ENCODE data around the gene RAB22A.
A peak's percentile ranks its signal among the peaks of the same experiment; 100 is the strongest.

Gene RAB22A

DNA sequence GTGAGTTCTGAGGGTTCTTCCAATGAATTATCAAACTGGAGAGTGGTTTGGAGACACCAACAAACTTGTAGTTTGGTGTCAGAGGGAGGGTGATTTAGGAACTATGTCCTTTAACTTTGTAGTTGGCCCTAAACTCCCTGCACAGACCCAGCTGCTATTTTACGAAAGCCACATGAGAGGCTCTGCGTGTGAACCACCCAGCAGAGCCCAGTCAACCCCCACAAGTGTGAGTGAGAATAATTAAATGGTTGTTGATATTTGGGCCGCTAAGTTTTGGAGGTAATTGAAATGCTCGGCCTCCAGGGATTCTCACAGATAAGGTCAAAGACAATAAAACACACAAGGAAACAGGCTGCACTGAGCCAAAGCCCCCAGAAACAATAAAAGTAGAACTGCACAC is 72.6 kb downstream of the RAB22A start:
- Mint-ChIP-seq H3K4me1 (no peaks in the 10 kb centered on the region), H3K9me3 (peaks cover 9% of the 10 kb centered on the region), H3K36me3 (peaks cover 6% of the 10 kb centered on the region), H3K4me3 (no peak overlapping the region), H3K27ac (no peak overlapping the region), H3K27me3 (peaks cover 54% of the 10 kb centered on the region)
- no peak for ATAC-seq

DNA sequence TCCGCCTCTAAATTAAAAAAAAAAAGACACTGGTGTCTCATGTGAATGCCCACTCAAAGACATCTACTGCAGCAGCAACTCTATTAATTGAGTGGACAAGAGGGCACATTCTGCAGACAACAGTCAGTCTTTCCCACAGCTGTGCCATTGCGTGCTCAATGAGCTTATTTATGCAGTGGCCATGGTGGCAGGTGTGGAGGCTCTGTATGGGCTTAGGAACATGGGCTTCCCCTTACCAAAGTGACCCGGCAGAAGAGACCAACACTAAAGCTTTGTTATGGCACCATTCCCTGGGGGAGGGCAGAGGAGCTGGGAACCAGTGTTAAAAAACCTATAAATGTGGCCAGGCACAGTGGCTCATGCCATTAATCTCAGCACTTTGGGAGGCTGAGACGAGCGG is 75.3 kb downstream of the RAB22A start:
- no peak for ATAC-seq
- peaks cover 9% of the 10 kb centered on the region for H3K9me3 Mint-ChIP-seq
- peaks cover 43% of the 10 kb centered on the region for H3K27me3 Mint-ChIP-seq
- H3K36me3 Mint-ChIP-seq: peaks cover 6% of the 10 kb centered on the region
- H3K4me3 Mint-ChIP-seq: no peak overlapping the region
- H3K27ac Mint-ChIP-seq: no peak overlapping the region
- H3K4me1 Mint-ChIP-seq: peaks cover 1% of the 10 kb centered on the region

GRCh38 chr20:58388028-58388601 is 78.6 kb downstream of the RAB22A start:
- peaks cover 34% of the 10 kb centered on the region for H3K4me1 Mint-ChIP-seq
- peak overlapping the region; percentile 88 for H3K27ac Mint-ChIP-seq
- peaks cover 15% of the 10 kb centered on the region for H3K27me3 Mint-ChIP-seq
- no peak for ATAC-seq
- peaks cover 25% of the 10 kb centered on the region for H3K36me3 Mint-ChIP-seq
- H3K9me3 Mint-ChIP-seq: no peaks in the 10 kb centered on the region
- H3K4me3 Mint-ChIP-seq: no peak overlapping the region

DNA sequence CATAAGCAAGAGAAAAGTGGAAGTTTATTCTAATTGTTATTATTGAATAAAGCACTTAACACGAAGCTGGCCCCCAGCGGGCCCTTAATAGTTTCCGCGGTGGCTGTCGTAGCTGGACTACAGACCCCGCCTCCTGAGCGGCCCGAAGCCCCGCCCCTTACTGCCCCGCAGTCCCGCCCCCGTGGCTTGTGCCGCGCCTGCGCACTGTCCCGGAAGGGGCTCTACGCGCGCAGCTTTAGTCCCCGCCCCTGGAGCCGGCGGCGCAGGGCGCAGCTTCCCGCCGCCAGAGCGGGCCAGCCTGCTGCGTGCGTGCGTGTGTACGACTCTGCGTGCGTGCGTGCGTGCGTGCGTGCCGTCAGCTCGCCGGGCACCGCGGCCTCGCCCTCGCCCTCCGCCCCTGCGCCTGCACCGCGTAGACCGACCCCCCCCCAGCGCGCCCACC is 79.4 kb downstream of the RAB22A start, which contains the start of gene VAPB:
VAPB (plus strand) TSS at position 348 of the 442 bp plus-strand sequence. CDS start 231 bp downstream, outside the sequence.
- H3K4me1 Mint-ChIP-seq: peaks cover 42% of the 10 kb centered on the region
- peak; percentile 99 for ATAC-seq
- peaks cover 7% of the 10 kb centered on the region for H3K27me3 Mint-ChIP-seq
- H3K36me3 Mint-ChIP-seq: peaks cover 33% of the 10 kb centered on the region
- peak within 1 kb of the TSS; percentile 87 for H3K4me3 Mint-ChIP-seq
- peak within 1 kb of the TSS; percentile 88 for H3K27ac Mint-ChIP-seq
- no peaks in the 10 kb centered on the region for H3K9me3 Mint-ChIP-seq

DNA sequence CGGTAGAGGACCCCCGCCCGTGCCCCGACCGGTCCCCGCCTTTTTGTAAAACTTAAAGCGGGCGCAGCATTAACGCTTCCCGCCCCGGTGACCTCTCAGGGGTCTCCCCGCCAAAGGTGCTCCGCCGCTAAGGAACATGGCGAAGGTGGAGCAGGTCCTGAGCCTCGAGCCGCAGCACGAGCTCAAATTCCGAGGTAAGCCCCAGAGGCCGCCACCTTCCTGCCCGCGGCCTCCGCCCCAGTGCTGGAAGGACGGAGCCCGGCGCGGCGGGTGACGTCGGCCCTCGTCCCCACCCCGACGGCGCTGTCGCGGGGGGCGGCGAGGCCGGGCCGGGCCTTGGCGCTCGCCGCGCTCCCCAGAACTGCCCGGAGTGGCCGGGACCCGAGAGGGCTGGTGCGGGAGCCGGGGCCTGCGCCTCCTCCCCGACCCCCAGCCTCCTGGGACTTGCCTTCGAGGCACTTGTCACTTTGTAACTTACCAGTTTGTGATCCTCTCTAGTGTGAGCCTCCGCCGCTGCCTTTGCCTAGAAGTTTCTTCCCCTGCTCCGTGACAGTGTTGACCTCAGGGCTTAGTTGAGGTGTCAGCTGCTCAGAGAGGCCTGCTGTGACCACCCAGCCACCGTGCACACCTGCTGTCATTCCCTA is 79.9 kb downstream of the RAB22A start:
- peak overlapping the region; percentile 88 for H3K27ac Mint-ChIP-seq
- peaks cover 2% of the 10 kb centered on the region for H3K27me3 Mint-ChIP-seq
- H3K36me3 Mint-ChIP-seq: peaks cover 37% of the 10 kb centered on the region
- H3K4me1 Mint-ChIP-seq: peaks cover 47% of the 10 kb centered on the region
- H3K9me3 Mint-ChIP-seq: no peaks in the 10 kb centered on the region
- ATAC-seq: peak; percentile 60
- H3K4me3 Mint-ChIP-seq: peak overlapping the region; percentile 87

DNA sequence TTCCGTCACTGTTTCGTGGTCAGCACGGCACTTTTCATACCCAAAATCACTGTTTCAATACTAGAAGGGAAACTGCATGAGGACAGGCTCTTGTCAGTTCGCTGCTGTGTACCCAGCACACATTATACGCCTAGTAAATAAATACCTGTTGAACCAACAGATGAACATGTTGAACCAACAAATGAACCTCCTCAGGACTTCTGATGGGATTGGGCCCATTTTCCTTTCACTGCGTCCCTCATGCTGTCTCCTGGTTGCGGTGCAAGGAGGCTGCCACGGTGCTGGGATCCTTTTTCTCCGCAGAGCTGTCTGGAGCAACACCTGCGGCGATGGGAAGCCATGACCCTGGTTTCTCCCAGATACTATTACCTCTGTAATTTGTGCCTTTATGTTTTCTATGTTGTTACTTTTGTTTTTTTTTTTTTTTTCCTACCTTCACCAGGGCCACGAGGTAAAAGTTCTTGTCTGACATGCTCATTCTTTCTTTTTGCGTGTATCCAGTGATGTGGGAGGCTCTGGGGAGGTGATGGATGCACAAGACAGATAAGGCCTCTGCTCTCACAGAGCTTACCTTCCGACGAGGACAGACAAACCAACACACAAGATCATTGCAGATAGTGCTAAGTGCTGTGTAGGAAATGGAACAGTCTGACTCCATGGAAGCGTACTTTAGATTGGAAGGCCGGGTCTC is 80.6 kb downstream of the RAB22A start:
- H3K36me3 Mint-ChIP-seq: peaks cover 37% of the 10 kb centered on the region
- peak overlapping the region; percentile 88 for H3K27ac Mint-ChIP-seq
- no peaks in the 10 kb centered on the region for H3K9me3 Mint-ChIP-seq
- no peak for ATAC-seq
- H3K27me3 Mint-ChIP-seq: no peaks in the 10 kb centered on the region
- peak overlapping the region; percentile 83 for H3K4me3 Mint-ChIP-seq
- peaks cover 48% of the 10 kb centered on the region for H3K4me1 Mint-ChIP-seq

GRCh38 chr20:58390659-58391035 is 81.1 kb downstream of the RAB22A start:
- ATAC-seq: no peak
- Mint-ChIP-seq H3K4me1 (peaks cover 48% of the 10 kb centered on the region), H3K27ac (peak overlapping the region; percentile 88), H3K9me3 (no peaks in the 10 kb centered on the region), H3K36me3 (peaks cover 37% of the 10 kb centered on the region), H3K4me3 (peak overlapping the region; percentile 83), H3K27me3 (no peaks in the 10 kb centered on the region)

- Mint-ChIP-seq H3K36me3 (peaks cover 37% of the 10 kb centered on the region), H3K4me3 (no peak overlapping the region), H3K27ac (no peak overlapping the region), H3K27me3 (no peaks in the 10 kb centered on the region), H3K9me3 (no peaks in the 10 kb centered on the region), H3K4me1 (peaks cover 58% of the 10 kb centered on the region)
- ATAC-seq: no peak
Observed at GRCh38 chr20:58392286-58392685, 82.8 kb downstream of the RAB22A start.

DNA sequence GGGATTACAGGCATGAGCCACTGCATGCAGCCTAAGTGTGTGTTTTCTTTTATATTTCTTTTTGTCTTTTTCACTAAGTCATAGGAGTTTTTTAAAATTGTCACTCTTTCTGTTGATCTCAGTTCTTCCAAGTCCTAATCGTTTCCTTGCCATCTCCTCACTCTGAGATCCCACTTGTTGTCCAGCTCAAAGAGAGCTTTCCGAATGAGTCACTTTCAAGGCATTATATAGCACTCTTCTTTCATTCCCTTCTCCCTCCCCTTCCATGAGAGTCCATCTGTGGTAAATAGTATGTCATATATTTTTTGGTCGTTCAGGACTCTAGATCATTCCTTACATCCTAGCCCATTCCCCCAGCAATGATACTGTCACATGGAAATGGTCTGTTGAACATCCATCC is 83.8 kb downstream of the RAB22A start:
- H3K4me3 Mint-ChIP-seq: no peak overlapping the region
- H3K27ac Mint-ChIP-seq: no peak overlapping the region

GRCh38 chr20:58394801-58395200 is 85.3 kb downstream of the RAB22A start:
- Mint-ChIP-seq H3K4me1 (peaks cover 75% of the 10 kb centered on the region), H3K27ac (no peak overlapping the region), H3K9me3 (no peaks in the 10 kb centered on the region), H3K27me3 (no peaks in the 10 kb centered on the region), H3K36me3 (peaks cover 47% of the 10 kb centered on the region), H3K4me3 (no peak overlapping the region)
- no peak for ATAC-seq

More for the DNA sequence above, 83.8 kb downstream of the RAB22A start:
- Mint-ChIP-seq H3K36me3 (peaks cover 40% of the 10 kb centered on the region), H3K27me3 (no peaks in the 10 kb centered on the region), H3K4me1 (peaks cover 68% of the 10 kb centered on the region), H3K9me3 (no peaks in the 10 kb centered on the region)
- no peak for ATAC-seq

GRCh38 chr20:58395604-58396003 is 86.1 kb downstream of the RAB22A start:
- peaks cover 67% of the 10 kb centered on the region for H3K4me1 Mint-ChIP-seq
- no peaks in the 10 kb centered on the region for H3K27me3 Mint-ChIP-seq
- no peak overlapping the region for H3K27ac Mint-ChIP-seq
- H3K4me3 Mint-ChIP-seq: no peak overlapping the region
- no peaks in the 10 kb centered on the region for H3K9me3 Mint-ChIP-seq
- ATAC-seq: no peak
- peaks cover 43% of the 10 kb centered on the region for H3K36me3 Mint-ChIP-seq

DNA sequence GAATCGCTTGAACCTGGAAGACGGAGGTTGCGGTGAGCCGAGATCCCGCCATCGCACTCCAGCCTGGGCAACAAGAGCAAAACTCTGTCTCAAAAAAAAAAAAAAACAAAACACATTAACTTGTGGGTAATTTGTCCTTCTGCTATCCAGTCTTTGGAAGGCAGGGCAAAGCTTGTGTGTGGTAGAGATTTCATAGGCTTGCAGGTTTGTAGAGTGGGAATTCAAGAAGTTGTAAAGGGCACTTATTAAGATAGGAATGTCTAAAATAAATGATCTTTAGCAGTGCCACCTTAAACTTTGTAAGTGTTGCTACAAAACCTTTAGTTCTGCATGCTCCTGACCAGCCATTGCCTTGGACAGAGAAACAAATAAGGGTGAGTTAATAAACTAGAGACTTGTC is 87.9 kb downstream of the RAB22A start:
- H3K4me3 Mint-ChIP-seq: no peak overlapping the region
- H3K4me1 Mint-ChIP-seq: peaks cover 48% of the 10 kb centered on the region

GRCh38 chr20:58398254-58398653 is 88.7 kb downstream of the RAB22A start:
- Mint-ChIP-seq H3K27me3 (no peaks in the 10 kb centered on the region), H3K9me3 (no peaks in the 10 kb centered on the region), H3K4me1 (peaks cover 40% of the 10 kb centered on the region), H3K27ac (no peak overlapping the region), H3K4me3 (no peak overlapping the region), H3K36me3 (peaks cover 21% of the 10 kb centered on the region)
- no peak for ATAC-seq

More for the DNA sequence above, 87.9 kb downstream of the RAB22A start:
- Mint-ChIP-seq H3K27me3 (no peaks in the 10 kb centered on the region), H3K27ac (no peak overlapping the region), H3K9me3 (no peaks in the 10 kb centered on the region), H3K36me3 (peaks cover 28% of the 10 kb centered on the region)
- ATAC-seq: no peak

DNA sequence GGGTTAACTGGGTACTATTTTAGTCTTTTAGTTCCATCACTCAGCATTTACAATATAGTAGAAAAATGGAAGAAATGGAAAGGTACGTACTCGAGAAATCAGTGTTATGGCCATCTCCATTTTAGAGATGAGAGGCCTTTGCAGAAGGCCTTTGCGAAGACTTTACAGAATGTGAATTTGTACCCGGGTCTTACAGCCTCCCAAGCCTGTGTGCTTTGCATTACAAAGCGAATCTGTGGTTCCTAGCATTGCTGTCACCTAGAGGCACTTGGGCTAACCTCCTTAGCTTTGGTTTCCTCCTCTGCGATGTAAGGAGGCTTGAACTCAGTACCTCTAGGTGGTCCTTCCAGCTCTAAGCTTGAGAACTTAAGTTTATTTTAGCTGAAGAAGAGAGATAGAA is 90.4 kb downstream of the RAB22A start:
- no peak overlapping the region for H3K4me3 Mint-ChIP-seq
- H3K27ac Mint-ChIP-seq: no peak overlapping the region
- H3K4me1 Mint-ChIP-seq: peaks cover 27% of the 10 kb centered on the region
- no peak for ATAC-seq
- peaks cover 10% of the 10 kb centered on the region for H3K36me3 Mint-ChIP-seq
- no peaks in the 10 kb centered on the region for H3K27me3 Mint-ChIP-seq
- H3K9me3 Mint-ChIP-seq: no peaks in the 10 kb centered on the region

GRCh38 chr20:58401162-58401561 is 91.6 kb downstream of the RAB22A start:
- peaks cover 24% of the 10 kb centered on the region for H3K4me1 Mint-ChIP-seq
- no peak for ATAC-seq
- peaks cover 10% of the 10 kb centered on the region for H3K36me3 Mint-ChIP-seq
- H3K27me3 Mint-ChIP-seq: no peaks in the 10 kb centered on the region
- no peak overlapping the region for H3K27ac Mint-ChIP-seq
- no peaks in the 10 kb centered on the region for H3K9me3 Mint-ChIP-seq
- no peak overlapping the region for H3K4me3 Mint-ChIP-seq

GRCh38 chr20:58402305-58402704 is 92.8 kb downstream of the RAB22A start:
- peak; percentile 63 for ATAC-seq
- H3K4me3 Mint-ChIP-seq: no peak overlapping the region

More at GRCh38 chr20:58402305-58402704, 92.8 kb downstream of the RAB22A start:
- Mint-ChIP-seq H3K27ac (no peak overlapping the region), H3K27me3 (no peaks in the 10 kb centered on the region), H3K36me3 (peaks cover 10% of the 10 kb centered on the region), H3K9me3 (no peaks in the 10 kb centered on the region), H3K4me1 (peaks cover 18% of the 10 kb centered on the region)
